Astrocyte of the spinal cord (primary cell): ENCODE data around the gene AUTS2.
A peak's percentile ranks its signal among the peaks of the same experiment; 100 is the strongest.

Source experiments
- DNase-seq: peaks from one replicate; pipeline ENCODE4 v3.0.0; 2011; ENCODE audit warnings: low read depth, low spot score
- H3K4me3 ChIP-seq: 2 replicates; pipeline ENCODE4 v1.5.1; 2011; ENCODE audit warnings: low read depth, mild to moderate bottlenecking, low read length, moderate library complexity
- in situ Hi-C: cut with HindIII; loops from 2 replicates; pipeline ENCODE4 v1.10.0; 2017; ENCODE audit warnings: low sequenced_read_pairs
- TF ChIP-seq, protein P1 (sequence below): IDR thresholded peaks from 2 replicates; pipeline ENCODE4 v1.5.1; 2012; ENCODE audit warnings: low read depth, mild to moderate bottlenecking, low read length, inconsistent platforms

AUTS2 gene

DNA sequence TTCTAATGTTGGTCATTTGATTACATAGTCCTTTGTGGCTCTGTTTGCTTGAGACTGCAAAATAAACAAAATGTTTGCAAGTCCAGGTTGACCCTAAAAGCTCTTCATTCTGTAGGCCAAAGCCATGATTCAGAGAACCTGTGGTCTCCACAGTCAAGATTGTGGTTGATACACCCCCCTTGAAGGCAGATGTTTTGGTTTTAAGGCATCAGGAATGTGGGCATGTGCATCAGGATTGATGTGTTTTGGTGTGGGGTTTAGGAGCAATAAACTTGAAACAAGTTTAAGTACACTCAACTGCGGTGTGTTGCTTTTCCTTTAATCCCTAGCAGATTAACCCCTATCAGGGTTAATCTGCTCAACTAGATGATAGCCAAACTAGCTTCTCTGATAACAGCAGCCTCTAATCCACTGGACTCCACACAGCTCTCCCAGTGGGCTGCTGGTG, 1154.5 kb downstream of the AUTS2 start:
- TF ChIP-seq, protein P1, sequence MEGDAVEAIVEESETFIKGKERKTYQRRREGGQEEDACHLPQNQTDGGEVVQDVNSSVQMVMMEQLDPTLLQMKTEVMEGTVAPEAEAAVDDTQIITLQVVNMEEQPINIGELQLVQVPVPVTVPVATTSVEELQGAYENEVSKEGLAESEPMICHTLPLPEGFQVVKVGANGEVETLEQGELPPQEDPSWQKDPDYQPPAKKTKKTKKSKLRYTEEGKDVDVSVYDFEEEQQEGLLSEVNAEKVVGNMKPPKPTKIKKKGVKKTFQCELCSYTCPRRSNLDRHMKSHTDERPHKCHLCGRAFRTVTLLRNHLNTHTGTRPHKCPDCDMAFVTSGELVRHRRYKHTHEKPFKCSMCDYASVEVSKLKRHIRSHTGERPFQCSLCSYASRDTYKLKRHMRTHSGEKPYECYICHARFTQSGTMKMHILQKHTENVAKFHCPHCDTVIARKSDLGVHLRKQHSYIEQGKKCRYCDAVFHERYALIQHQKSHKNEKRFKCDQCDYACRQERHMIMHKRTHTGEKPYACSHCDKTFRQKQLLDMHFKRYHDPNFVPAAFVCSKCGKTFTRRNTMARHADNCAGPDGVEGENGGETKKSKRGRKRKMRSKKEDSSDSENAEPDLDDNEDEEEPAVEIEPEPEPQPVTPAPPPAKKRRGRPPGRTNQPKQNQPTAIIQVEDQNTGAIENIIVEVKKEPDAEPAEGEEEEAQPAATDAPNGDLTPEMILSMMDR: no peak
- no peak overlapping the region for H3K4me3 ChIP-seq
- DNase-seq: peak; percentile 76
- in situ Hi-C loops: no loop called here

DNA sequence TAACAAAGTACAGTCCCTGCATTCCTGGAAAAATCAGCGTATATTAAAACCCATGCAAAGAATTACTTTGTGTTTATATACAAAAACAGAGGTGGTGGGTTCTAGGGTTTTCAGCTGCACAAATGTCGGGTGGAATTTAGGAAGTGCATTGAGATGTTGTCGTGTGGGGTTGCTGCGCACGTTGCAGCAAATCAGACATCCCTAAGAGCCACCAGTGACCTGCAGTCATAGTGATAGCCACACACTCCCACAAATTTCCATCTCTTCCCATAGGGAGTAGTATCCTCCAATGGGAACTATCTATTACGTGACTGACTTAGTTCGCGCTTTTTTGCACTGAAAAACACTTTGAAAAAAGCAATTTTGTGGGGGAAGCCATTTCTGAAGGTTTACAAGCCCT, 1158.5 kb downstream of the AUTS2 start:
- TF ChIP-seq, protein P1: no peak
- H3K4me3 ChIP-seq: no peak overlapping the region
- no peak for DNase-seq
- in situ Hi-C loops: no loop called here

DNA sequence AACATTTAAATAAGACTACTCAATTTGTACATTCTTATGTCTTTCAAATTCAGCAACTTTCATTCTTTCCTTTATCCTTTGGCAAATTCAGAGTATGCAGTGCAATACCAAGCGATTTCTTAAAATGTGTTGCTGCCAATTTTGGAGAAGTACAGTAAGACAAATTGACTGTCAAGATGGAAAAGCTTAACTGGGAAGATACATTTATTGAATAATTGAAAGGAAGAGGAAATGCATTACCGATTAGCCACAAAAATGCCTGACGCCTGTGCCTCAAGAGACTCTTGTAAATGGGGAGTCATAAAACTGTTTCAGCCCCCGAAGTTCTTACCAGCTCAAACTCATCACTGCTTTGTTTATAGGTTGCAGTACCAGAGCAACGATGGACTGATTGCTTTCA, 1160.4 kb downstream of the AUTS2 start:
- DNase-seq: no peak
- no peak overlapping the region for H3K4me3 ChIP-seq
- TF ChIP-seq, protein P1: no peak
- in situ Hi-C loops: no loop called here

DNA sequence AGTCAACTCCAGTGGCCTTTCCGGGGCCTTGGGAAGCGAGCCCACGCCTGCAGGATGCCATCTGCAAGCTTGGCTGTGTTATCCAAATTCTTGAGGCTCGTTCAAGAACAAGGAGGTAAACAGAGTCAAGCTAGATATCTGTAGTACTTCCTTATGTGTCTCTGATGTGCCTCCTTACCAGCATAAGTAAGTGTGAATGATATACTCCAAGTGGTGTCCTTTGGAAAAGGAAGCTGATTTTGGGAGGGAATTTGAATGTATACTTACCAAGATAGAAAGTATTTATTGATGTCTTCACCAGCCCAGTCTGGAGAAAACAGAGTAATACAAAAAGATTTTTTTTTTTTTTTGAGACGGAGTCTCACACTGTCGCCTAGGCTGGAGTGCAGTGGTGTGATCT, 1161.4 kb downstream of the AUTS2 start:
- no peak overlapping the region for H3K4me3 ChIP-seq
- TF ChIP-seq, protein P1: no peak
- in situ Hi-C loops: no loop called here
- no peak for DNase-seq

DNA sequence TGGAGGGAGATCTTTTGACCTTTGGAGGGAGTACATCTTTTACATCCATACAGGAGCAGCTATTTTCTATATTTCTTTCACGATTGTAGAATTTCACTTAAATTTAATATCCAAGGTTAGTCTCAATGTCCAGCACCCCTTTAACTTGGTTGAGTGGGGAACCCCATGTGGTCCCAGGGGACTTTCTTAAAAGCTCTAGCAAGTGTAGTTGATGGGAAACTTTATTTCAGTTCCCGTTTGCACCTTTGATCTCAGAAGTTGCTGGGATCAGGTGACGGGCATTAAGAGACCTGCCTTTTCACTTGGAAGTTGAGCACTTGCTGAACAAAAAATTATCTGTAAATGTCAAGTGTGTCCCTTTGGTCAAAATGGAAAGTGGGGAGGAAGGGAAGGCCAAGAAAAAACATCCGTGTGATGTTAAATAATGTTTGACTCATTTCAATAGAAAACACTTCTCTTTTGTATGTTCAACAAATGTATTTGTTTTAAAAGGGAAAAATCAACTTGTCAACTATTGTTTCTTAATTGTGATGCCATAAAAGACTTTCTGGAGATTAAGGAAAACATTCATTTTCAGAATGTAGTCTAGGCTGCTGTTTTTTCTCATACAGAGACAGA, 1163.5 kb downstream of the AUTS2 start:
- DNase-seq: no peak
- TF ChIP-seq, protein P1: no peak
- in situ Hi-C loops: no loop called here
- no peak overlapping the region for H3K4me3 ChIP-seq

DNA sequence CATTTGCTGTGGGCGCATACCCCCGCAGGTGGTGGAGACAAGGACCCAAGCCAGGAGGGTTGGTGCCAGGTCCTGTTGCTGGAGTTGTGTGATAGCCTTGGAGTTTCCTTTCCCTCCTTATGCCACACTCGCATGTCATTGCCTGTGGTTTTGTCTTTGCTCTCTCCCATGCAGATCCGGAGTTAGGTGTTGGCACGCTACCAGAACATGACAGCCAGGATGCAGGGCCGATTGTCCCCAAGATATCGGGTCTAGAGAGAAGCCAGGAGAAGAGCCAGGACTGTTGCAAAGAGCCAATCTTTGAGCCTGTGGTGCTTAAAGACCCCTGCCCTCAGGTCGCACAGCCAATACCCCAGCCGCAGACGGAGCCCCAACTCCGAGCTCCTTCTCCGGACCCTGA, 1164.4 kb downstream of the AUTS2 start:
- in situ Hi-C loops: no loop called here
- TF ChIP-seq, protein P1: no peak
- no peak overlapping the region for H3K4me3 ChIP-seq
- DNase-seq: no peak
